MM.1S (cell line): ENCODE data around the gene NPEPL1.

Experiments
- DNase-seq: peaks from one replicate; pipeline ENCODE4 v3.0.0-alpha.2; 2015
- H2AFZ ChIP-seq: fragments of 300-600 bp; sonication (generic); 2 replicates; pipeline ENCODE4 v1.6.0; 2016; ENCODE audit warnings: antibody characterized with exemption, low read length
- H3F3A ChIP-seq: fragments of 300-600 bp; sonication (generic); 2 replicates; pipeline ENCODE4 v1.6.1; 2016; ENCODE audit warnings: mild to moderate bottlenecking, antibody characterized with exemption, low read length, moderate library complexity, mixed read lengths; ENCODE audit not compliant: insufficient read depth
- H3K27ac ChIP-seq: fragments of 300-600 bp; sonication (generic); 2 replicates; pipeline ENCODE4 v1.5.1; 2016; ENCODE audit warnings: mild to moderate bottlenecking, low read length
- H3K27me3 ChIP-seq: fragments of 300-600 bp; sonication (generic); replicated peaks from 2 replicates; pipeline ENCODE4 v1.6.0; 2016; ENCODE audit warnings: low read length; ENCODE audit not compliant: insufficient read depth
- H3K36me3 ChIP-seq: fragments of 300-600 bp; sonication (generic); replicated peaks from 2 replicates; pipeline ENCODE4 v1.6.1; 2016; ENCODE audit warnings: mild to moderate bottlenecking, low read length, mixed read lengths; ENCODE audit not compliant: insufficient read depth
- H3K4me1 ChIP-seq: fragments of 300-600 bp; sonication (generic); 2 replicates; pipeline ENCODE4 v1.6.1; 2016; ENCODE audit warnings: low read length, mixed read lengths
- H3K4me2 ChIP-seq: fragments of 300-600 bp; sonication (generic); 2 replicates; pipeline ENCODE4 v1.6.0; 2016; ENCODE audit warnings: low read depth, low read length
- H3K4me3 ChIP-seq: fragments of 300-600 bp; sonication (generic); 2 replicates; pipeline ENCODE4 v1.5.1; 2016; ENCODE audit warnings: low read length, mixed read lengths
- H3K79me2 ChIP-seq: fragments of 300-600 bp; sonication (generic); 2 replicates; pipeline ENCODE4 v1.6.1; 2016; ENCODE audit warnings: mixed run types, low read length, mixed read lengths
- H3K9ac ChIP-seq: fragments of 300-600 bp; sonication (generic); 2 replicates; pipeline ENCODE4 v1.6.1; 2016; ENCODE audit warnings: low read length, mixed read lengths
- H3K9me2 ChIP-seq: fragments of 300-600 bp; sonication (generic); replicated peaks from 2 replicates; pipeline ENCODE4 v1.6.1; 2016; ENCODE audit warnings: mild to moderate bottlenecking, low read length, mixed read lengths; ENCODE audit not compliant: insufficient read depth
- H3K9me3 ChIP-seq: fragments of 300-600 bp; sonication (generic); replicated peaks from 2 replicates; pipeline ENCODE4 v1.6.1; 2016; ENCODE audit warnings: mild to moderate bottlenecking, low read length, mixed read lengths; ENCODE audit not compliant: insufficient read depth
- H4K20me1 ChIP-seq: fragments of 300-600 bp; sonication (generic); 2 replicates; pipeline ENCODE4 v1.6.1; 2016; ENCODE audit warnings: mild to moderate bottlenecking, low read length, moderate library complexity, mixed read lengths; ENCODE audit not compliant: insufficient read depth
- CTCF ChIP-seq: fragments of 300-600 bp; sonication (generic); IDR thresholded peaks from 2 replicates; pipeline ENCODE4 v1.5.1; 2016; ENCODE audit warnings: antibody characterized with exemption, low read length, mixed read lengths
- EZH2 ChIP-seq: fragments of 300-600 bp; sonication (generic); optimal IDR thresholded peaks from 2 replicates; pipeline ENCODE3; 2017; ENCODE audit warnings: low read depth, mild to moderate bottlenecking, antibody characterized with exemption, low read length, mixed read lengths
- EZH2phosphoT487 ChIP-seq: fragments of 300-600 bp; sonication (generic); IDR thresholded peaks from 2 replicates; pipeline ENCODE4 v1.6.1; 2018; ENCODE audit warnings: antibody characterized with exemption, low read length

Gene NPEPL1

DNA sequence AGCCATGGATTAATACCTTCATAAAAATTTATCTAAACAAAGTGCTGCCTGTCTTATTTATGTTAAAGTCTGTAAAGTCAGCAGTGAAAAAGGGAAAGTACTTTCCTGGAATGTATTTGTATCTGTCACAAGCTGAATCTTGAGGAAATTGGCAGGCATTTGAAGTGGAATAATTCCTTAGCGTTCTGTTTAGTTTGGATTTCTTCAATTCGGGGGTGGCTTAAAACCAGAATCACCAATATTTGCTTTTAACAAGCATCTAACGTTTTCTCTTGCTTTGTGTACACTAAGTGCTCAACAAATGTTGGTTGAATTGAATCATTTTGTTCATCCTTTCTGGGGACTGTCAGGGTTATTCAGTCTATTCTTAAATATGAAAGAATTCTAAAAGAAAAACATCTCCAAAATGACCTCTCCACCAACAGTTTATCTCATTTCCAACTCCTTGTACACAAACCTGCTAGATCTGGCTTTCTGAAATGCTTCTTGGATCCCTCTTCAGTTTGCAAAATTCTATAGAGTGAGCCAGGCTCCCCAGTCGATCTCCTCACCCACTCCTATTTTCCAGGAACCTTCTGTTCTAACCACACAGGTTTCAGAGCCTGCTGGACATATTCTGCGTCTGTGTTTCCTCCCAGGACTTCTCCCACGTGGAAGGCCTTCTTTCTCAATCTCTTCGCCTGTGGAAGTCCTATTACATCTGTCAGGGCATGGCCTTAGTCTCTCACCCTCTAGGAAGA is 2.0 kb upstream of the NPEPL1 start:
- DNase-seq: no peak

GRCh38 chr20:58691773-58692578 is 624 bp upstream of the NPEPL1 start:
- no peak for TF ChIP-seq CTCF
- TF ChIP-seq EZH2phosphoT487: no peak
- TF ChIP-seq EZH2: no peak
- Histone ChIP-seq H3K27ac (no peak overlapping the region), H3K9me2 (no peaks in the 10 kb centered on the region), H2AFZ (peak overlapping the region; percentile 95), H3K27me3 (no peaks in the 10 kb centered on the region), H3K4me3 (no peak overlapping the region), H3K36me3 (no peaks in the 10 kb centered on the region), H3F3A (peaks cover 3% of the 10 kb centered on the region; the same call in 1 of the 2 replicates), H3K79me2 (no peaks in the 10 kb centered on the region), H3K4me1 (peaks cover 4% of the 10 kb centered on the region; the same call in 1 of the 2 replicates), H3K9ac (peak overlapping the region; percentile 33; the same call in 1 of the 2 replicates), H3K4me2 (0 out of 2 replicates have a peak overlapping the region, but pooled peaks have one; percentile 37), H3K9me3 (no peaks in the 10 kb centered on the region), H4K20me1 (no peaks in the 10 kb centered on the region)
- DNase-seq: peak; percentile 6

More for the DNA sequence above, 2.0 kb upstream of the NPEPL1 start:
- Histone ChIP-seq H3K27me3 (no peaks in the 10 kb centered on the region), H3K9me2 (no peaks in the 10 kb centered on the region), H3K9me3 (no peaks in the 10 kb centered on the region), H2AFZ (no peak overlapping the region), H3K36me3 (no peaks in the 10 kb centered on the region), H4K20me1 (no peaks in the 10 kb centered on the region), H3K27ac (no peak overlapping the region), H3K4me3 (no peak overlapping the region), H3K4me2 (no peak overlapping the region), H3K79me2 (no peaks in the 10 kb centered on the region), H3F3A (peaks cover 3% of the 10 kb centered on the region; the same call in 1 of the 2 replicates), H3K9ac (no peak overlapping the region), H3K4me1 (peaks cover 4% of the 10 kb centered on the region; the same call in 1 of the 2 replicates)
- TF ChIP-seq EZH2: no peak
- TF ChIP-seq EZH2phosphoT487: no peak
- TF ChIP-seq CTCF: no peak

DNA sequence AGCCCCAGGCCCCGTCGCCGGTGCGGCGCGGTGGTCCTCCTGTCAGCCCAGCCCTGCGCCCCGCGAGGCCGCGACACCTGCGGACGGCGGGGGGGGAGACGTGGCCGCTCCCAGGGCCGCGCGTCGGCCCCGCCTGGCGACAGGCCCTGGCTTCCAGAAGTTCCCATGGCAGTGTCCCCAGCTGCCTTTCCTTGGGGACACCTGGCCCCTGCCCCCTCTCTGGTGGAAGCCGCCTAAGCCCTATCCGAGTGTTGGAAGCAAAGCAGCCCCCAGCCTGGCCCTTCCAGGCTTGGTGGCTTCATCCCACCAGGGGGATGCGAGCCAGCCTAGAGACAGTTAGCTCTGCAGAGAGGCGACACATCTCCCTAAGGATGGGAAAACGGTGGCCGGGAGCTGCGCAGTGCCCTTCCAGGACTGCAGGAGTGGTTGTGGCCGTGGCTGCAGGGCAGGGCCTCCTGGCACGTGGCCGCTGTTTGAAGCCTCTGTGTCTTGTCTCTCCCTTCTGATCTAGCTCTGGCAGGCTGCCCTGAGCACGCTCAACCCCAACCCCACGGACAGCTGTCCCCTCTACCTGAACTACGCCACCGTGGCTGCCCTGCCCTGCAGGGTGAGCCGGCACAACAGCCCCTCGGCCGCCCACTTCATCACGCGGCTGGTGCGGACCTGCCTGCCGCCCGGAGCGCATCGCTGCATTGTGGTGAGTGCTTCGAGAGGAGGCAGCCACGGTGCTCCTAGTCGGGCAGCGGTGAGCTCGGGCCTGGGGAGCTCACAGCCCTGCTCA is 816 bp downstream of the NPEPL1 start:
- H3K9me2 ChIP-seq: no peaks in the 10 kb centered on the region
- H4K20me1 ChIP-seq: no peaks in the 10 kb centered on the region
- peak overlapping the region; percentile 93 for H3K4me2 ChIP-seq
- H3K4me3 ChIP-seq: peak overlapping the region; percentile 46
- DNase-seq: no peak
- no peaks in the 10 kb centered on the region for H3K36me3 ChIP-seq
- peaks cover 3% of the 10 kb centered on the region; the same call in 1 of the 2 replicates for H3F3A ChIP-seq
- H3K27me3 ChIP-seq: no peaks in the 10 kb centered on the region
- no peaks in the 10 kb centered on the region for H3K79me2 ChIP-seq
- peak overlapping the region; percentile 56; the same call in 1 of the 2 replicates for H2AFZ ChIP-seq
- no peak overlapping the region for H3K27ac ChIP-seq
- H3K9me3 ChIP-seq: no peaks in the 10 kb centered on the region
- H3K4me1 ChIP-seq: peaks cover 4% of the 10 kb centered on the region; the same call in 1 of the 2 replicates
- peak overlapping the region; percentile 42; the same call in 1 of the 2 replicates for H3K9ac ChIP-seq
- TF ChIP-seq EZH2phosphoT487: no peak
- no peak for TF ChIP-seq EZH2
- TF ChIP-seq CTCF: no peak
